Ectodermal cell (in vitro differentiated cells): ENCODE data around the gene DDX27.
"Not testable (repeated sequence)": the region's sequence is repeated elsewhere in the genome, so short reads cannot be mapped to it uniquely, and the experiment has no call there.

Source experiments
- H3K27ac ChIP-seq: 2 replicates; pipeline ENCODE4 v1.7.0; 2013; ENCODE audit warnings: mild to moderate bottlenecking, low read depth, low read length; ENCODE audit not compliant: insufficient read depth, poor library complexity, severe bottlenecking
- H3K27me3 ChIP-seq: 2 replicates; pipeline ENCODE4 v1.7.0; 2013; ENCODE audit warnings: mild to moderate bottlenecking, low read length; ENCODE audit not compliant: insufficient read depth, control insufficient read depth, poor library complexity, severe bottlenecking
- H3K36me3 ChIP-seq: one replicate; pipeline ENCODE4 v1.7.0; 2013; ENCODE audit warnings: low read length; ENCODE audit not compliant: control insufficient read depth, insufficient read depth
- H3K4me1 ChIP-seq: one replicate; pipeline ENCODE4 v1.7.0; 2013; ENCODE audit warnings: low read length; ENCODE audit not compliant: control insufficient read depth, insufficient read depth
- H3K4me3 ChIP-seq: 2 replicates; pipeline ENCODE4 v1.7.0; 2013; ENCODE audit warnings: low read depth, low read length, control low read depth; ENCODE audit not compliant: insufficient read depth
- H3K9me3 ChIP-seq: 2 replicates; pipeline ENCODE4 v1.7.0; 2013; ENCODE audit warnings: mild to moderate bottlenecking, low read length, moderate library complexity; ENCODE audit not compliant: control insufficient read depth
- WGBS, 2 experiments: methylation state at CpG; one replicate each; pipeline ENCODE4 v1.1.7; 2013; ENCODE audit warnings: missing lambda C conversion rate in 2 of 2; 5-methylcytosine and 5-hydroxymethylcytosine counted together

DDX27 gene

GRCh38 chr20:49207076-49207475 is 12.1 kb upstream of the DDX27 start:
- no peak overlapping the region for H3K27ac ChIP-seq
- H3K4me3 ChIP-seq = no peak overlapping the region
- no peaks in the 10 kb centered on the region for H3K36me3 ChIP-seq
- no peaks in the 10 kb centered on the region for H3K27me3 ChIP-seq
- no peaks in the 10 kb centered on the region for H3K9me3 ChIP-seq
- WGBS, 2 experiments = 88 to 96% methylated on average over 6 of the region's 6 CpGs
- no peaks in the 10 kb centered on the region for H3K4me1 ChIP-seq

- H3K9me3 ChIP-seq = no peaks in the 10 kb centered on the region
- no peak overlapping the region for H3K4me3 ChIP-seq
- WGBS, 2 experiments = 72 to 100% methylated on average over 1 of the region's 1 CpG
- no peaks in the 10 kb centered on the region for H3K27me3 ChIP-seq
- H3K4me1 ChIP-seq = no peaks in the 10 kb centered on the region
- H3K27ac ChIP-seq = no peak overlapping the region
- H3K36me3 ChIP-seq = no peaks in the 10 kb centered on the region
Observed at GRCh38 chr20:49210101-49210756, 9.0 kb upstream of the DDX27 start.

GRCh38 chr20:49210757-49211110 is 8.5 kb upstream of the DDX27 start:
- Histone ChIP-seq H3K36me3 (no peaks in the 10 kb centered on the region), H3K27ac (no peak overlapping the region), H3K27me3 (no peaks in the 10 kb centered on the region), H3K9me3 (no peaks in the 10 kb centered on the region), H3K4me3 (no peak overlapping the region), H3K4me1 (no peaks in the 10 kb centered on the region)
- WGBS, 2 experiments = 92 to 96% methylated on average over 1 of the region's 1 CpG

- Histone ChIP-seq H3K27ac (no peak overlapping the region), H3K4me3 (no peak overlapping the region), H3K4me1 (no peaks in the 10 kb centered on the region), H3K36me3 (no peaks in the 10 kb centered on the region), H3K27me3 (no peaks in the 10 kb centered on the region), H3K9me3 (no peaks in the 10 kb centered on the region)
Observed at GRCh38 chr20:49214571-49214970, 4.6 kb upstream of the DDX27 start.

GRCh38 chr20:49215232-49215631 is 4.0 kb upstream of the DDX27 start:
- Histone ChIP-seq H3K4me1 (no peaks in the 10 kb centered on the region), H3K4me3 (no peak overlapping the region), H3K36me3 (no peaks in the 10 kb centered on the region), H3K27me3 (no peaks in the 10 kb centered on the region), H3K27ac (no peak overlapping the region), H3K9me3 (no peaks in the 10 kb centered on the region)
- WGBS, 2 experiments = 91 to 95% methylated on average over 2 to 3 of the region's 3 CpGs

GRCh38 chr20:49216991-49217578 is 2.1 kb upstream of the DDX27 start:
- peaks cover 10% of the 10 kb centered on the region for H3K36me3 ChIP-seq
- H3K27me3 ChIP-seq = no peaks in the 10 kb centered on the region
- no peaks in the 10 kb centered on the region for H3K9me3 ChIP-seq
- H3K4me3 ChIP-seq = no peak overlapping the region
- H3K4me1 ChIP-seq = no peaks in the 10 kb centered on the region
- no peak overlapping the region for H3K27ac ChIP-seq
- WGBS, 2 experiments = 32 to 33% methylated on average over 11 of the region's 11 CpGs

- peak overlapping the region; percentile 76 for H3K27ac ChIP-seq
- H3K4me1 ChIP-seq, H3K9me3 ChIP-seq, H3K27me3 ChIP-seq: not testable (repeated sequence)
- peak overlapping the region; percentile 95 for H3K4me3 ChIP-seq
- peaks cover 16% of the 10 kb centered on the region for H3K36me3 ChIP-seq
- 67% methylated on average over 13 of the region's 13 CpGs for WGBS, 2 experiments
Observed at GRCh38 chr20:49218739-49219090, 501 bp upstream of the DDX27 start.

- no peaks in the 10 kb centered on the region for H3K27me3 ChIP-seq
- 75 to 77% methylated on average over 25 to 28 of the region's 28 CpGs for WGBS, 2 experiments
- no peak overlapping the region for H3K27ac ChIP-seq
- H3K4me1 ChIP-seq = no peaks in the 10 kb centered on the region
- peak overlapping the region; percentile 95 for H3K4me3 ChIP-seq
- H3K36me3 ChIP-seq = peaks cover 28% of the 10 kb centered on the region
- H3K9me3 ChIP-seq = no peaks in the 10 kb centered on the region
Observed at GRCh38 chr20:49219924-49220831, 962 bp downstream of the DDX27 start.

GRCh38 chr20:49225896-49226295 is 6.7 kb downstream of the DDX27 start:
- no peak overlapping the region for H3K4me3 ChIP-seq
- H3K27ac ChIP-seq = no peak overlapping the region
- no peaks in the 10 kb centered on the region for H3K9me3 ChIP-seq
- WGBS, 2 experiments = 89 to 93% methylated on average over 7 of the region's 7 CpGs
- peaks cover 48% of the 10 kb centered on the region for H3K36me3 ChIP-seq
- H3K4me1 ChIP-seq = no peaks in the 10 kb centered on the region
- H3K27me3 ChIP-seq = no peaks in the 10 kb centered on the region

- H3K4me1 ChIP-seq = no peaks in the 10 kb centered on the region
- peaks cover 43% of the 10 kb centered on the region for H3K36me3 ChIP-seq
- H3K9me3 ChIP-seq = no peaks in the 10 kb centered on the region
- no peaks in the 10 kb centered on the region for H3K27me3 ChIP-seq
- no peak overlapping the region for H3K4me3 ChIP-seq
- H3K27ac ChIP-seq = no peak overlapping the region
- WGBS, 2 experiments = 97% methylated on average over 7 to 9 of the region's 9 CpGs
Observed at GRCh38 chr20:49228676-49229075, 9.5 kb downstream of the DDX27 start.
